Activated CD8-positive, alpha-beta memory T cell treated with anti-CD3 and anti-CD28 coated beads for 1 hour (primary cell): ENCODE measurements around the gene KMT2D.

Experiments
- DNase-seq, 2 donors: peaks; one replicate each; pipeline ENCODE4 v3.0.0-alpha.2; 2020; ENCODE audit warnings: low read depth in 1 of 2; ENCODE audit errors: extremely low read depth in 1 of 2

KMT2D gene

DNA sequence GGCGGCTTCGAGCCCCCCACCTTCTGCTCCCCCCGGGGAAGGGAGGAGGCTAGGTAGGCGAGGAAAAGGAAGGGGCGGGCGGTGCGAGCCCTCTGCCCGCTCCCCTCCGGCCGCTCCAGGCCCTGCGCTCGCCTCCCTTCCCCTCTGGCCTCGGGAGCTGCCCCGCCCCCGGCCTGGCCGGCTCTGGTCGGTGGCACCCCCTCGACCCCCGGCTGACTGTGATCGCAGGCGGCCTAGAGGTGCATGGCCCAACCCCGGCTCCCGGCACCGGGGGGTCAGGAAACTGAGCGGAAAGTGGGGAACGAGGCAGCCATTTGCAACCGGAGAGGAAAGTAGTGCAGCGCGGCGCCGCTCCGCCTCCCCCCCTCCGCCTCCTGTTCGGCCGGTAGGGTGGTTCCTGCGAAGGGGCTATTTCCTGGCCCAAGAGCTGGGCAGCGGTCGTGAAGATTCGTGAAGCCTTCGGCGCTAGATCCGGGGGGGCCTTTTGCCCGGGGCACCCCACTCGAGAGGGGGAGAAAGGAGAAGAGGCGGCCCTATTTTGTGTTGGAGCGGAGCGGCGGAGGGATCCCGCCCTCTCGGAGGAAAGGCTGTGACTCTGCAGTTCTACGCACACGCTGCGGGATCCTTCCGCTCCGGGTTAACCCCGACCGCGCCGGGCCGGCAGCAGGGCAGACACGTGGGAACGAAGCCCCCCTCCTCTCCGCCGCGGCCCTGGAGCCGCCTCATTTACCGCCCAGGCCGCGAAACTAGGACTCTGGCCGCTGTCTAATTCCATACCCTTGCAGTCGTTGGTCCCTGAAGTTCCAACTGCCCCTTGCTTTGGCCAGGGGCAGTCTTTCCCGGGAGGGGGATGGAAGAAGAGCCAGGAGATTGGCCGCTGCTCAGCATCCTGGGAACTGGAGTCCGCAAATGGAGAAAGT, at the start of gene KMT2D:
KMT2D (minus strand) TSS at position 558 of the 920 bp plus-strand sequence. CDS start 5,470 bp downstream, outside the sequence.
- DNase-seq, result peak; percentile 65 to 79

GRCh38 chr12:49109641-49110463, 49.3 kb upstream of the KMT2D start:
- DNase-seq, result no peak

DNA sequence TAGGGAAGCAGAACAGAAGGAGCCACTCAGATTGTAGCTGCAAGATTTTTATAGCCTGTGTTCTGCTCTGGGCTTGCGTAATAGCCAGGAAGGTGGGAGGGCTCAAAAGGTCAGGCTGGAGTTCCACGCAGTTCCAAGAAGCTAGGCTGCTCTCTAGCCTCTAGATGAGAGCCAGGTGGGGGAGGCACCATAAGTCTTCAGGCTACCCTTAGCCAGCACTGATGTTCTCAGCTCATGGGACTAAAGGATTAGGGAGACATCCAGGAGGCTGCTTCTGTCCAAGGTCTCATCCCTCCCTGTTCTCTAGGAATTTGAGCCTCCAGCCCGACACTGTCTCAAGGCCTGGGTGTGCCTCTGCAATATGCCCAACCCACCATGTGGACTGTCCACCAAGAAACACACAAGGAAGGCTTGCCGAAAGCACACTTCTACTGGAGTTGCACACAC, 48.4 kb upstream of the KMT2D start:
- DNase-seq, result no peak

DNA sequence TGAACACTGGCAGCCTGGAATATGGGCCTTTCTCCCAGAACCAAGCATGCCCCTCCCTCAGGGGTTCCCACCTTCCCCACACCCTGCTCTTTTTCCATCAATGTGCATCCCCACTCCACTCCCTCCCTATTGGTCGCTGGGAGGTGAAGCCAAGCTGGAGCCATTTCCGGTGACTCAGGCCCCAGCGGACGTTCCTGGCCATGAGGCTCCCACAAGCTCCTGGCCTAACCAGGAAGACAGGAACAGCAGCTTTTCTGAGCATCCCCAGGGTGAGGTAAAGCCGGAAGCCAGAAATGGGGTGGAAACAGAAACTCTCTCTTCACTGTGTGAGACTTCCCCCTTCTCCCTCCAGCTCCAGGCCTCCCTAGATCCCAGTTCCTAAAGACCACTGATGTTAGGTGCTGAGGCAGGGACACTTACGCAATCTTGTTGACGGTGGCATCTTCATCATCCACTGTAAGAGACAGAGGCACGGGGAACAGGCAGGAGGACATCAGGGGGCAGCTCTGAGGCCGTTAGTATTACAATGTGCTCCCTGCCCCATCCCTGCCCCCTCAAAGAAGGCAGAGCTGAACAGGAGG, 45.0 kb upstream of the KMT2D start:
- DNase-seq, result no peak

DNA sequence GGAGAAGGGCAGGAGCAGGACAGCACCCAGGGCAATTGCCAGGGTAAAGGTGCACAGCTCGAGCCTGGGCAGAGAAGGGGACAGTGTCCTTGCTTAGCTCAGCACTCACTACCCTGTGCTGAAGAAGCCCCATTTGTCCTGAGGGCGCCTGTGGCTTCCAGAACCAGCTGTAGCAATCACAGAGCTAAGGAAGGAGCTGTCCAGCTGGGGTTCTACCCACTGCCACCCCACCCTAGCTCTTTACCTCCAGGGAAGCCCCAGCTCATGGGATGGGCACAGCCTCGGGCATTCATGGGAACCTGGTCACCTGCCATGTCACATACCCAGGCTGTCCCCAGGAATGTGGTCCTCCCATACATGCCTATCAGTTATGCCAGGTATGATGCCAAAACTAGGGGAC, 44.2 kb upstream of the KMT2D start:
- DNase-seq, result no peak

- DNase-seq, result no peak
These were observed 39.8 kb upstream of the KMT2D start for GRCh38 chr12:49100380-49100779.

- DNase-seq, result no peak
These were observed 38.1 kb upstream of the KMT2D start for GRCh38 chr12:49098703-49099102.

- peak in 1 of 2 donors; percentile 48 for DNase-seq
These were observed 37.4 kb upstream of the KMT2D start for GRCh38 chr12:49098035-49098451.

DNA sequence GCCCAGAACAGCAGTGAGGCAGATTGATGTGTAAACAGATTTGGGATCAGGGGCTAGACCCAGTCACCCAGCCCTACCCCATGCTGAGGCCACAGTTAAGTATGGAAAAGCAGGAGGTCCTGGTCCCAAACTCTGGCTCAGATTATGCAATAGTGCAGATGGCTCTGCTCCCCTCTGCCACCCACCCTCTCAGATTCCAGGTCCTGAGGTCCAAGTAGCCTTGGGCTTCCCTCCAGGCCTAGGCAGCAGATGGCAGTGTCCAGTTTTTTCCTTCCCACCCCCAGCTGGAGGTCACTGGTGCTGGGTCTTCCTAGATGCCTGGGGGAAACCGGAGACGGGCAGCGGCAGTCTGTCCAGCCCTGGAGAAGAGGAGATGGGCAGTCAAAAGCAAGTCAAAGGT, 36.8 kb upstream of the KMT2D start:
- no peak for DNase-seq

DNA sequence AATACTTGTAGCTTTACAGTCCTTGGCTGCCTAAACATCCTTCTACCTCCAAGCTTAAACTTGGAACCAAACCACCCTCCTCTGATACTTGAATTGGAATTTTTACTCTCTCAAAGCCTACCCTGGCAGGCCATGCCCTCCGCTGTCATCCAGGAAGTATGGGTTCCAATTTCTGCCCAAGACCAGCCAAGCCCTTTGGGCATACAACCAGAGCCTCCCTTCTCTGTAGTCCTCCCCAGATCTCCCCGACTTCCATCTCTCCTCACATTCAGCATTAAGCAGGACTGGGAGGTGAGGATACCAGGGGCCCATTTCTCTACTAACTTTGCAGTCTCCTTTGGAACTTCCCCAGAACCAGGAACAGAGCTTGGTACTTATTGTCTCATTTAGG, 34.4 kb upstream of the KMT2D start:
- DNase-seq, result no peak

DNA sequence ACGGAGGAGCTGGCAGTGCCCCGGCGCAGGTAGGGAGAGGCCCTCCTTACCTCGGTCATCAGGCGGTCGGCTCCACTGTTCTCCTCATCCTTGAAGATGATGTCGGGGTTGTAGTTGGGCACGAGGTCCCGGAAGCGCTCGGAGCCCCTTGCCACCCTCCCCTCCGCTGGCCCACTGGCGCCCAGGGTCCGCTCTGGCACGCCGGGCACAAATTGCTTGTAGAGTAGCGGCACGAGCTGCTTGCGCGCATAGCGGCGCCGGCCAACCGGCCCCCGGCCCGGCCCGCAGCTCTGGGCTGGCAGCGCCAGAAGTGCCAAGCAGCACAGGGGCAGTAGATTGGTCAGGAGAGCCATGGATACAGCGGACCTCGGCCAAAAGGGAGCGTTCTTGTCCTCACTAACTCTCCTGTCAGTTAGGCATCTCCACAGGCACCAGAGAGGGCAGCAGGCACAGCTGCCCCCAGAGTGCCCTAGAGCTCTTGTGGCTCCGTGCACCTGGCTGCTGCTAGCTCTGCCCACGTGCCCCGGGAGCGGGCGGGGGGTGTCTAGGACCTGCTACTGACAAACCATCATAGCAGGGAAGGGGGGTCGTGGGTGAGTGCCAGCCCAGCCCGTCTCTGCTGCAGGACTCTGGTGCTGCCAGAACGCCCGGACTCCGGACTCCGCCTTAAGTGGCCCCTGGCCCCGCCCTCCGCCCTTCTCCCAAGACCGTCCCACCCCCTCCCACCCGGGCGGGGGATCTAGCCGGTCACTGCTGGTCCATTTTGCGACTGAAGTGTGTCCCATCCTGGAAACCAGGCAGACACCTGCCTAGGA, 33.8 kb upstream of the KMT2D start, which contains the start of gene DHH:
DHH (minus strand) TSS at position 642 of the 815 bp plus-strand sequence; CDS start at position 353, 289 bp downstream.
- DNase-seq, result no peak

DNA sequence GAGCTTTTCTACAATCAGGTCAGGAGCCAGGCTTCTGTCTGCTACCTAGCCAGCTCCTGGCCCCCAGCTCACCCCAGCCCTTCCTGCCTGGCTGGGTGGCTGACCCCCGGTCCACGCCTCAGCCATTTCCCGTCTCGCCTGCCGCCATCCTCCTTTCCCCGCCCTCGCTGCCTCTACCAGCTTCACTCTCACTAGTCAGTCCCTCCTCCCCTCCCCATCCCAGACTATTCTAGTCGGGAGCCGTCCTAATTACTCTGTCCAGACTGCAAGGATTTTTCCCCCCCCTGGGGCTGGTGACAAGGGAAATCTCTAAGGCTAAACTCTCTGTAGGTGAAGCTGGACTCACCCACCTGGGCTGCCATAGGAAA, 33.2 kb upstream of the KMT2D start:
- no peak for DNase-seq

DNA sequence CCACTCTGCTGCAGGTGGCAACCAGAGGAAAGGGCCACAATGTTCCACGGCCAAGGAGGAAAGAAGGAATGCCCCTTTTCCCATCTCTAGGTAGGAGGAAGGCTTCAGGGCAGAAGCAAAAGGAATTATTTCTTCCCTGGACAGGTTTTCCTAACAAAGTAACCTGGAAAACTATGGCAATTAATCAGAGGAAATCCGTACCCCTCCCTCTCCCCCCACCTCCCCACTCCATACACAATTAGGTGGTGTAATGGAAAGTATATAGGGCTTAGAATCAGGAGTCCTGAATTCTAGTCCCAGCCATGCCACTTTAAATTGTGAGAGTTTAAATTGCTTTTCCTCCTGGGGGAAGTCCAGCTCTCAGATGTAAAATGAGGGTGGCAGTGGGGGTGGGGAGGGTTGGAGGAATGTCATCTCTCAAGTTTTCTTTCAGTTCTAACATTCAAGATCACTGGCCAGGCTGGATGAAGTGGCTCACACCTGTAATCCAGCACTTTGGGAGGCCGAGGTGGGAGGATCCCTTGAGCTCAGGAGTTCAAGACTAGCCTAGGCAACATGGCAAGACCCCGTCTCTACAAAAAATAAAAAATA, 32.3 kb upstream of the KMT2D start:
- DNase-seq, result no peak

GRCh38 chr12:49092086-49092815, 31.7 kb upstream of the KMT2D start:
- DNase-seq, result peak in 1 of 2 donors; percentile 34

DNA sequence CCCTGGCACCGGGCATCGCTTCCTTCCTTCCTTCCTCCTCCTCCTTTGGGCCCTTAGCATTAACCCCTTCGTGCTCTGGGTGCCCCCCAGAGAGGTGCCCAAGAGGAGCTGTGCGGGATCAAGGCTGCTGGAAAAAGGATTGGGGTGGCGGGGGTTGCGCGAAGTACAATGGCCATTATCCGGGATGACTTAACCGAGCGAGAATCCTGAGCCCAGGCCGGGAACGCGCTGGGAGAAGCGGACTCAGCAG, 31.2 kb upstream of the KMT2D start:
- DNase-seq, result no peak

DNA sequence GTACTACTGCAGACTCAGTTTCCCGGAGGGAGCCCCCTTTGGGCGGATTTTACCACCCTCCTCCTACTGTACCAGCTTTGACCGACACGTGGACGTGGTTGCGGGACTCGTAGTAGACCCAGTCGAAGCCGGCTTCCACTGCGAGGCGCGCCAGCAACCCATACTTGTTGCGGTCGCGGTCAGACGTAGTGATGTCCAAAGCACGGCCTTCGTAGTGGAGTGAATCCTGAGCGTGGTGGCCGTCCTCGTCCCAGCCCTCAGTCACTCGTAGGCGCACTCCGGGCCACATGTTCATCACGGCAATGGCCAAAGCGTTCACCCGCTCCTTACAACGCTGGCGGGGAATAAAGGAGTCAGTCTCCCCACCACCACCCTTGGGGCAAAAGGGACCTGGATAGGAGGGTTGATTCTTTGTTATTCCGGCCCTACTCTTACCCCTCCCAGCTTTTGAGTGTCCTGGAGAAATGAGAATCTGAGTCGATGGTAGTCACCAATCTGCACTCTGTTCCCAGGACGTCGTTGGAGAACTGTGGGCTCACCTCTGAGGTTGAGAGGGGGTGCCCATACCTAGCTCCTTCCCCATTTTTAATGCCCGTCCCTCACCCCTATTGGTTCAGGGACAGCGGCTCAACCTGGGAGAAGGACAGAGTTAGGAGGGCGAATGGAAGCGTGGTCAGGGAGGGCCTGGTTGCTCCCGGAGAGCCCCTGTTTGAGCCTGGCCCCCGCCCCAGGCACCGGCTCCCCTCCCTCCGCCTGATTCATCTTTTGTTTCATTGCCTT, 30.7 kb upstream of the KMT2D start:
- DNase-seq, result no peak

- no peak for DNase-seq
These were observed 29.5 kb upstream of the KMT2D start for GRCh38 chr12:49089821-49090773.

- DNase-seq, result no peak
These were observed 28.3 kb upstream of the KMT2D start for GRCh38 chr12:49088932-49089330.
